Fibroblast of mammary gland (primary cell): ENCODE results near the gene SSC4D.
A peak's percentile ranks its signal among the peaks of the same experiment; 100 is the strongest.
"Not testable (repeated sequence)": the region's sequence is repeated elsewhere in the genome, so short reads cannot be mapped to it uniquely, and the experiment has no call there.

Source experiments
- DNase-seq: peaks from one replicate; pipeline ENCODE4 v3.0.0-alpha.2; 2010; ENCODE audit warnings: low read depth
- H3K4me3 ChIP-seq: 2 replicates; pipeline ENCODE4 v1.5.1; 2011; ENCODE audit warnings: low read depth, mild to moderate bottlenecking, low read length, moderate library complexity; ENCODE audit not compliant: control insufficient read depth
- CTCF ChIP-seq: conservative IDR thresholded peaks from 2 replicates; pipeline ENCODE4 v1.5.1; 2011; ENCODE audit warnings: low read depth, low read length, inconsistent platforms; ENCODE audit not compliant: control insufficient read depth, insufficient read depth

Gene SSC4D

GRCh38 chr7:76407718-76408117, 1.8 kb downstream of the SSC4D start:
- DNase-seq, result no peak
- no peak for TF ChIP-seq CTCF

DNA sequence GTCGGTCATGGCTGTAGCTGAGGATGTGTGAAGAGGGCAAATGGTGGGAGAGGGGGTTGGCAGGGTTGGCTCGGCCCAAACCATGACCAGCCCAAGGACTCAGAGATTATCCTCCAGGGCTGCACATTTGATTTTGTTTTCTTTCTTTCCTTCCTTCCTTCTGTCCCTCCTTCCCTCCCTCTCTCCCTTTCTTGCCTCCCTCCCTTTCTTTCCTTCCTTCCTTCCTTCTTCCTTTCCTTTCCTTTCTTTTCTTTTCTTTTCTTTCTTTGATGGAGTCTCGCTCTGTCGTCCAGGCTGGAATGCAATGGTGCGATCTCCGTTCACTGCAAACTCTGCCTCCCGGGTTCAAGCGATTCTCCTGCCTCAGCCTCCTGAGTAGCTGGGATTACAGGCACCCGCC, 3.8 kb downstream of the SSC4D start:
- DNase-seq, result no peak
- TF ChIP-seq CTCF, result no peak
- no peak overlapping the region for H3K4me3 ChIP-seq

More at GRCh38 chr7:76407718-76408117, 1.8 kb downstream of the SSC4D start:
- H3K4me3 ChIP-seq, result no peak overlapping the region

DNA sequence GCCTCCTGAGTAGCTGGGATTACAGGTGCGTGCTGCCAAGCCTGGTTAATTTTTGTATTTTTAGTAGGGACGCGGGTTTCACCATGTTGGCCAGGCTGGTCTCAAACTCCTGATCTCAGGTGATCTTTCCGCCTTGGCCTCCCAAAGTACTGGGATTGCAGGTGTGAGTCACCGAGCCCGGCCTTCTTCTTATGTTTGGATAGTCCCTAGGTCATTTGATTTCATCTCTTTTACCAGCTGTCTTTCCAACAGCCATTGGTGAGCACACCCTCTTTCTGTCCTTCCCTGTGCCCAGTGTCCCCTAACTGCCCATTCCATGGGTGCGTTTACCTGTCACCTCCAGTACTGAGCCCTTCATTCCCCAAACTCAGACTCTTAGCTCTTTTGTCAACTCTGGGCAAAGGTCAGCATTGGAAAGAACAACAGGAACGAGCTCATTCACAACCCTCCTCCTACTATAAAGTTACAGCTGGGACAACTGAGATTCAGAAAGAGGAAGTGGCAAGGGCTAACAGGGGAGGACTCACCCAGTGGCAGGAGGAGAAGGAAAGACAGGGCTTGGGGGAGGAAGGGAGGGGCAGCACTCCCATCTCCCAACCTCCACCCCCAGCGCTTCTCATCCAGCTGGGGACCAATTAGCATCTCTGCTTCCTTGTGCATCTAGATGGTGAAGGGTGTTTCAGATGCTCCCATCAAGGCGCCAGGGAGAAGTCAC, 5.6 kb downstream of the SSC4D start:
- no peak overlapping the region for H3K4me3 ChIP-seq
- no peak for TF ChIP-seq CTCF
- no peak for DNase-seq

DNA sequence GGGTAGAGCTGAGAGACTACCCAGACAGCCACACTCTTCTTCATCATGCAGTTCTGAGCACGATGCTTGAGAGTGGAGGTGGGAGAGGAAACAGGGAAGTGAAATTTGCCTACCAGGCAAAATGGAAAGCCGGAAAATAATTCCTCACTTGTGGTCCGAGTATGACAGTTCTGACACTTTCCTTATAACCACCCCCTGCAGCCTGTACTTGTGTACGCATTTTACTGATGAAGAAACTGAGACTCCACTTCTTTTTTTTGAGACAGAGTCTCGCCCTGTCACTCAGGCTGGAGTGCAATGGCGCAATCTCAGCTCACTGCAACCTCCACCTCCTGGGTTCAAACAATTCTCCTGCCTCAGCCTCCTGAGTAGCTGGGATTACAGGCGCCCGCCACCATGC, 6.4 kb downstream of the SSC4D start:
- not testable (repeated sequence) for H3K4me3 ChIP-seq, DNase-seq

- no peak for DNase-seq
- TF ChIP-seq CTCF, result no peak
- no peak overlapping the region for H3K4me3 ChIP-seq
These were observed 9.2 kb downstream of the SSC4D start for GRCh38 chr7:76400248-76400647.

DNA sequence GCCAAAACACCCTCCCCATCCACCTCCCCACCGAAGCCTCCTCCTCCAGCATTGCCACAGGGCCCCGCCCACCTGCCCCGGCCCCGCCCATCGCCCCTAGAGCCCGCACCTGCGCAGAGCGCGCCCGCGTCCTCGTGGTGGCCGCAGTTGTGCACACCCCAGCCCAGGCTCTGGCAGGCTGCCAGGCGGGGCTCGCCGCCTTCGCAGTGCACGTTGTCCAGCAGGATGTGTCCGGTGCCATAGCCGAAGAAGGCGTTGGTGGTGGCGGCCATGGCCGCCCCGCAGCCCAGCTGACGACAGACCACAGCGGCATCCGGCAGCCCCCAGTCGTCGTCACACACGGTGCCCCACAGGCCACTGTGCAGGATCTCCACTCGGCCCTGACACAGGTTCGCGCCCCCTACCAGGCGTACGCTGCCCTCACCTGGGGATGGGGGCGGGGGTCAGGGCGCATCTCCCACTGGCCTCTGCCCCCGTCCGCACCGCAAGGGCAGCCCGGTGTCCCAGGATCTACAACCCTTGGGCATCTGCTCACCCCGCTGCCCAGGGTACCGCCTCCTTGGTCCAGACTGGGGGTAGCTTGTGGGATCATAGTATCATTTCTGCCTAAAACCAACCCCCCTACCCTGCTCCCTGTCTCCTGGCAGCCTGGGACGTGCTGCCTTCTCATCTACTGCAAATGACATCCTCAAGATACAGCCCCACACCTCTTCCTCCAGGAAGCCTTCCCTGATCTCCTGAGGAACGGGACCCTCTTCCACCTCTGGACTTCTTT, 11.9 kb downstream of the SSC4D start:
- peak overlapping the region; percentile 43 for H3K4me3 ChIP-seq
- peak; percentile 65 for DNase-seq

More for the DNA sequence above, 11.9 kb downstream of the SSC4D start:
- no peak for TF ChIP-seq CTCF
